Fibroblast of pulmonary artery (primary cell): ENCODE results near the gene ARPC2.
A peak's percentile ranks its signal among the peaks of the same experiment; 100 is the strongest.

Experiments
- DNase-seq: peaks from one replicate; pipeline ENCODE4 v3.0.0-alpha.2; 2010; ENCODE audit warnings: low read depth
- H3K4me3 ChIP-seq: replicated peaks from 2 replicates; pipeline ENCODE4 v1.5.1; 2011; ENCODE audit warnings: low read depth, mild to moderate bottlenecking, control low read depth, low read length, moderate library complexity
- CTCF ChIP-seq: IDR thresholded peaks from 2 replicates; pipeline ENCODE4 v1.5.1; 2011; ENCODE audit warnings: mild to moderate bottlenecking, control low read depth, low read length, inconsistent platforms; ENCODE audit errors: missing control alignments

ARPC2 gene

GRCh38 chr2:218282173-218282991 lies 65.4 kb downstream of the ARPC2 start:
- DNase-seq, result no peak
- no peak overlapping the region for H3K4me3 ChIP-seq
- TF ChIP-seq CTCF, result no peak

GRCh38 chr2:218284106-218284811 lies 67.3 kb downstream of the ARPC2 start:
- H3K4me3 ChIP-seq, result no peak overlapping the region
- peak; percentile 67 for DNase-seq
- no peak for TF ChIP-seq CTCF

GRCh38 chr2:218285604-218286003 lies 68.6 kb downstream of the ARPC2 start:
- no peak for TF ChIP-seq CTCF
- DNase-seq, result peak; percentile 70
- peak overlapping the region; percentile 54 for H3K4me3 ChIP-seq

GRCh38 chr2:218286570-218287459 lies 69.8 kb downstream of the ARPC2 start:
- H3K4me3 ChIP-seq, result peak overlapping the region; percentile 54
- peak; percentile 97 for DNase-seq
- TF ChIP-seq CTCF, result no peak

- TF ChIP-seq CTCF, result no peak
- DNase-seq, result peak; percentile 67
- peak overlapping the region; percentile 89 for H3K4me3 ChIP-seq
Measured at GRCh38 chr2:218289639-218290315, 72.8 kb downstream of the ARPC2 start.
